ENCODE data around the gene PACRG. TPM values are rescaled to one million over a fixed set of nuclear protein-coding genes. Genes with fewer than 3 reads are reported as not detected.

PACRG gene
- total RNA-seq, 1 experiment from 2014 or later, result not detected

DNA sequence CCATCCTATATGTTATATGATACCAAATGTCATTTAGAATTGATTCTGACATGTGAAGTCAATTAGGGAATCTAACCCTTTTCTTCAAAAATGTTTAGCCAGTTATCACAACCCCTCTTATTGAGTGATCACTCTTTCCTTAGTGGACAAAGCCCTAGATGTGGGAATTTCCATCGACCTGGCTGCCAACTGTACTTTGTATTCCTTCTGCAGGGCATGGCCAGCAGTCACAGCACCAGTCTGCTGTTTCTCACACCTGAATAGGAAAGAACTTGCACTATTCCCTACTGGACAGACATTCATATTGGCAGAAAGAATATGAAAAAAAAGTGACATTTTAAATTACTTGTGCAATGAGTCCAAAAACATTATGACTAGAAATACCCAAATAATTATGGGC is 271.0 kb downstream of the PACRG start:
- BruUV-seq (replicated peaks), result no TSS peak
- no peaks in the 10 kb centered on the region for H3K4me1 Mint-ChIP-seq (ENCODE audit: low read depth, unreplicated experiment)
- DNase-seq, result no peak
- H3K27me3 Mint-ChIP-seq (ENCODE audit: insufficient read depth, unreplicated experiment), result no peaks in the 10 kb centered on the region
- Histone ChIP-seq H3K36me3 (ENCODE audit: control insufficient read depth, insufficient read depth, low read length) (no peaks in the 10 kb centered on the region), H3K4me1 (no peaks in the 10 kb centered on the region), H3K27me3 (replicated peaks; ENCODE audit: control insufficient read depth, insufficient read depth, low read length) (no peaks in the 10 kb centered on the region), H3K9me3 (no peaks in the 10 kb centered on the region), H3K4me3 (ENCODE audit: low read depth, low read length) (no peak overlapping the region)
- POLR2A ChIA-PET, result no interaction called here
- H3K36me3 Mint-ChIP-seq (ENCODE audit: insufficient read depth, unreplicated experiment), result no peaks in the 10 kb centered on the region
- TF ChIP-seq, protein P1, sequence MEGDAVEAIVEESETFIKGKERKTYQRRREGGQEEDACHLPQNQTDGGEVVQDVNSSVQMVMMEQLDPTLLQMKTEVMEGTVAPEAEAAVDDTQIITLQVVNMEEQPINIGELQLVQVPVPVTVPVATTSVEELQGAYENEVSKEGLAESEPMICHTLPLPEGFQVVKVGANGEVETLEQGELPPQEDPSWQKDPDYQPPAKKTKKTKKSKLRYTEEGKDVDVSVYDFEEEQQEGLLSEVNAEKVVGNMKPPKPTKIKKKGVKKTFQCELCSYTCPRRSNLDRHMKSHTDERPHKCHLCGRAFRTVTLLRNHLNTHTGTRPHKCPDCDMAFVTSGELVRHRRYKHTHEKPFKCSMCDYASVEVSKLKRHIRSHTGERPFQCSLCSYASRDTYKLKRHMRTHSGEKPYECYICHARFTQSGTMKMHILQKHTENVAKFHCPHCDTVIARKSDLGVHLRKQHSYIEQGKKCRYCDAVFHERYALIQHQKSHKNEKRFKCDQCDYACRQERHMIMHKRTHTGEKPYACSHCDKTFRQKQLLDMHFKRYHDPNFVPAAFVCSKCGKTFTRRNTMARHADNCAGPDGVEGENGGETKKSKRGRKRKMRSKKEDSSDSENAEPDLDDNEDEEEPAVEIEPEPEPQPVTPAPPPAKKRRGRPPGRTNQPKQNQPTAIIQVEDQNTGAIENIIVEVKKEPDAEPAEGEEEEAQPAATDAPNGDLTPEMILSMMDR (IDR thresholded peaks at IDR 0.05; ENCODE audit: insufficient read depth in 1 of 2, low read depth in 1 of 2, low read length in 1 of 2, severe bottlenecking in 1 of 2, unreplicated experiment in 1 of 2), result no peak
- no peaks in the 10 kb centered on the region for H3K9me3 Mint-ChIP-seq (ENCODE audit: unreplicated experiment)
- no peak overlapping the region for H3K27ac Mint-ChIP-seq (ENCODE audit: unreplicated experiment)
- intact Hi-C loops (cut with micrococcal nuclease; ENCODE audit: unreplicated experiment), result no loop called here
- H3K4me3 Mint-ChIP-seq (ENCODE audit: unreplicated experiment), result no peak overlapping the region
- CTCF ChIA-PET, result no interaction called here

DNA sequence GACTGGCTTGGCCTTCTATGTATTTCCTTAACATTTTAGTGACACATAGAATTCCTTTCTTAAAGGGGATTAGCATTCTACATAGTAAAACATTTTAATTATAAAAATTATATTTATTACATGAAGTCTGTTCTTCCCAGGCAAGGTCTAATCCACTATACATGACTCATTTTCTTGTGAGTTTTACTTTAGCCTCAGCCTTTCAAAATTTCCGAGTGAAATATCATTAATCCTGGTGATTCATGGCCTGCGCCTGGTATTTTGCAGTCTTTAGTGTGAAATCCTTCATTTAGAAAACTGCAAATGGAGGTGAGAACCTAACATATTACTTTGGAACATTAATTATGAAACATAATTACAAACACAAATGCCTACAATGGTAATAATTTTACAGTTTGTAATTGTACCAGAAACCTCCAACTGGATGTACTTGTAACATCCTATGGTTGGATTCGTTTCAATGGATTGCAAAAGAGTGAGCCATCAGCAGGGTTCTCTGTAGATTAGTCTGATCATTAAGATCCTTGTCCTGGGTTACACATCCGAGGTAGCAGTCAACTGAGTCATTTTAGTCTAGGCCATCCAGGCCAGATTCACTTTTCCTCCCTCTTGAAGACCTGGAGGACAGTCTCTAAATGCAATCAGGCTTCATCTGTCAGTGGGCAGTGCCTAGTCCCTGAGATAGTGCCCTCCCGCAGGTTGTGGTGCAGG is 272.0 kb downstream of the PACRG start:
- Mint-ChIP-seq H3K27ac (ENCODE audit: unreplicated experiment) (no peak overlapping the region), H3K9me3 (ENCODE audit: unreplicated experiment) (no peaks in the 10 kb centered on the region), H3K4me1 (ENCODE audit: low read depth, unreplicated experiment) (no peaks in the 10 kb centered on the region), H3K36me3 (ENCODE audit: insufficient read depth, unreplicated experiment) (no peaks in the 10 kb centered on the region), H3K4me3 (ENCODE audit: unreplicated experiment) (no peak overlapping the region), H3K27me3 (ENCODE audit: insufficient read depth, unreplicated experiment) (no peaks in the 10 kb centered on the region)
- Histone ChIP-seq H3K27me3 (replicated peaks; ENCODE audit: control insufficient read depth, insufficient read depth, low read length) (no peaks in the 10 kb centered on the region), H3K36me3 (ENCODE audit: control insufficient read depth, insufficient read depth, low read length) (no peaks in the 10 kb centered on the region), H3K4me1 (no peaks in the 10 kb centered on the region), H3K4me3 (ENCODE audit: low read depth, low read length) (no peak overlapping the region), H3K9me3 (no peaks in the 10 kb centered on the region)
- no TSS peak for BruUV-seq (replicated peaks)
- intact Hi-C loops (cut with micrococcal nuclease; ENCODE audit: unreplicated experiment), result no loop called here
- POLR2A ChIA-PET, result no interaction called here
- DNase-seq, result no peak
- TF ChIP-seq, protein P1 (IDR thresholded peaks at IDR 0.05; ENCODE audit: insufficient read depth in 1 of 2, low read depth in 1 of 2, low read length in 1 of 2, severe bottlenecking in 1 of 2, unreplicated experiment in 1 of 2), result no peak
- CTCF ChIA-PET, result no interaction called here

DNA sequence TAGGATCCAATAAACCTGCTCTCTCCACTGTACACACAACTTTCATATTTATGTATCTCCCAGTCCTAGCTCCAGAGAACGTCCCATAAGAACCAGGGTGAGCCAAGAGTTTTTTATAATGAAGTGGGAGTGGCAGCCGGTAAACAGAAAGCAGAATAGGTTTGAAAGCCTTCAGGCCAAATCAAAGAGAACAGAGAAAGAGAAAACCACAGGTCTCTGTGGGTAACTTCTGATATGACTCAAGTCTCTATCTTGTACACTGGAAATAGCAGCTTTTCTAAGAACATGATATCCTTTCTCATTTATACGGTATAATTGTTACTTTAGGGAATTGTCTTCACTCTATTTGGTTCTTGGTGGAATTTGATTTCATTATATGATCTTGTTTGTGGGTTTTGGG is 273.6 kb downstream of the PACRG start:
- H3K4me1 Mint-ChIP-seq (ENCODE audit: low read depth, unreplicated experiment), result no peaks in the 10 kb centered on the region
- intact Hi-C loops (cut with micrococcal nuclease; ENCODE audit: unreplicated experiment), result no loop called here
- no peaks in the 10 kb centered on the region for H3K36me3 ChIP-seq (ENCODE audit: control insufficient read depth, insufficient read depth, low read length)
- TF ChIP-seq, protein P1 (IDR thresholded peaks at IDR 0.05; ENCODE audit: insufficient read depth in 1 of 2, low read depth in 1 of 2, low read length in 1 of 2, severe bottlenecking in 1 of 2, unreplicated experiment in 1 of 2), result no peak
- H3K4me3 ChIP-seq (ENCODE audit: low read depth, low read length), result no peak overlapping the region
- H3K4me1 ChIP-seq, result no peaks in the 10 kb centered on the region
- no peak overlapping the region for H3K27ac Mint-ChIP-seq (ENCODE audit: unreplicated experiment)
- no peaks in the 10 kb centered on the region for H3K27me3 Mint-ChIP-seq (ENCODE audit: insufficient read depth, unreplicated experiment)
- H3K9me3 ChIP-seq, result no peaks in the 10 kb centered on the region
- no peaks in the 10 kb centered on the region for H3K36me3 Mint-ChIP-seq (ENCODE audit: insufficient read depth, unreplicated experiment)
- H3K9me3 Mint-ChIP-seq (ENCODE audit: unreplicated experiment), result no peaks in the 10 kb centered on the region
- CTCF ChIA-PET, result no interaction called here
- no peak overlapping the region for H3K4me3 Mint-ChIP-seq (ENCODE audit: unreplicated experiment)
- BruUV-seq (replicated peaks), result no TSS peak
- POLR2A ChIA-PET, result no interaction called here
- no peaks in the 10 kb centered on the region for H3K27me3 ChIP-seq (replicated peaks; ENCODE audit: control insufficient read depth, insufficient read depth, low read length)
- DNase-seq, result no peak

All from Caco-2 (cell line).